Activated naive CD8-positive, alpha-beta T cell treated with anti-CD3 and anti-CD28 coated beads, Interleukin-2, amount 10 ng/mL, durations not matched to agents 7 days and 5 days (primary cell): ENCODE measurements around the gene GLUL. TPM values are rescaled to one million over a fixed set of nuclear protein-coding genes. Genes with fewer than 3 reads are reported as not detected.
"Not testable (repeated sequence)": the region's sequence is repeated elsewhere in the genome, so short reads cannot be mapped to it uniquely, and the experiment has no call there.

ENCODE experiments used
- ATAC-seq: fragments of 150-1000 bp; cut with Tn5 transposase; one replicate; pipeline ENCODE4 v1.10.0; 2021; ENCODE audit warnings: low read depth, moderate library complexity
- POLR2A ChIA-PET: fragments of 350-600 bp; sonication (Branson Sonifier 250); formaldehyde crosslinking; loops from one replicate; lab custom pipeline; 2021; ENCODE audit warnings: antibody characterized with exemption; lab: Charles Lee
- DNase-seq: peaks from one replicate; pipeline ENCODE4 v3.0.0; 2021
- H3K27ac Mint-ChIP-seq: one replicate; pipeline ENCODE4 v1.8.0; 2022; ENCODE audit warnings: mild to moderate bottlenecking, mixed read lengths
- H3K27me3 Mint-ChIP-seq: one replicate; pipeline ENCODE4 v1.8.0; 2022; ENCODE audit warnings: mild to moderate bottlenecking, moderate library complexity, mixed read lengths
- H3K36me3 Mint-ChIP-seq: one replicate; pipeline ENCODE4 v1.8.0; 2021; ENCODE audit warnings: mild to moderate bottlenecking, mixed read lengths
- H3K4me1 Mint-ChIP-seq: one replicate; pipeline ENCODE4 v1.8.0; 2021; ENCODE audit warnings: mixed read lengths
- H3K4me3 Mint-ChIP-seq: one replicate; pipeline ENCODE4 v1.8.0; 2022; ENCODE audit warnings: mild to moderate bottlenecking, moderate library complexity, mixed read lengths
- H3K9me3 Mint-ChIP-seq: one replicate; pipeline ENCODE4 v1.8.0; 2021; ENCODE audit warnings: mixed read lengths
- total RNA-seq, 2 experiments: library from RNA; stranded (reverse); gene quantifications; one replicate each; pipeline ENCODE4 v1.2.3, GENCODE V29; 2021

GLUL gene
- total RNA-seq, 2 experiments from 2014 or later: 65.8 to 72.8 TPM

DNA sequence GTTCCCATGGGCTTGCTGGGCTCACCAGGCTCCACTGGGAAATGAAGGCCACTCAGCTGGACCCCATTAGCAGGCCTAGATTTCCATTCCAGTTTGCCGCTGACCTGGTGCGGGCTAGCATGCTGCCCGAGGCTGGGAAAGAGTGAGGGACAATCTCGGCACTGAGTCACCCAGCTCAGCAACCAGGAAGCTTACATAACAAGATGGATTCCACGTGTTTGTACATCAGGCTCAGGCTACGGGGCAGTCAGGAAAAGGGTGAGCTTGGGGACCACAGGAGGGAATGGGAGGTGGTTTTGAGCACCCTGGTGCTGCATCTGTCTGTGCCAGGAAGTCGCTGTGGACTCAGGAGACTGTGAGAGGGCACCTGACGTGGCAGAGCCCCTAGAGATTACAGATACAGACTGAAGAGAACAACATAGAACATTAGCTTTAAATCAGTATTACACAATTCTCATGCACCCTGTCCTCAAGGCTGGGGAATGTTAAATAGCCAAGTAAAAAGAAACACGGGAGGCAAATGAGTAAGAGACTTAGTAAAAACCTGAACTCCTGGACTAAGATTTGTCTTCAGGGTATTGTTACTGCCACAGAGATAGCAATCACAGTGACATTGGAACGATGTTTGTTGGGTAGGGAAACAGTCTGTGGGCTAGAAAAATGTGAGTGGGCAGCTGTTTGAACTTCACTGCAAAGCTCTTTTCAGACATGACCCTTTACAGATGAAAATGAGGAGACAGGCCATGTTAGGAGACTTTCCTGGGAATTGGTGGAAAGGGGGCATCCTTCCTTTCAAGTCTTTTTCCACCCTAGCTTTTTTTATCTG is 51.1 kb downstream of the GLUL start:
- Mint-ChIP-seq H3K36me3 (no peaks in the 10 kb centered on the region), H3K27ac (no peak overlapping the region), H3K9me3 (no peaks in the 10 kb centered on the region), H3K4me3 (no peak overlapping the region), H3K4me1 (no peaks in the 10 kb centered on the region), H3K27me3 (peaks cover 5% of the 10 kb centered on the region)
- ATAC-seq (no peak), DNase-seq (no peak)
- POLR2A ChIA-PET: no interaction called here

DNA sequence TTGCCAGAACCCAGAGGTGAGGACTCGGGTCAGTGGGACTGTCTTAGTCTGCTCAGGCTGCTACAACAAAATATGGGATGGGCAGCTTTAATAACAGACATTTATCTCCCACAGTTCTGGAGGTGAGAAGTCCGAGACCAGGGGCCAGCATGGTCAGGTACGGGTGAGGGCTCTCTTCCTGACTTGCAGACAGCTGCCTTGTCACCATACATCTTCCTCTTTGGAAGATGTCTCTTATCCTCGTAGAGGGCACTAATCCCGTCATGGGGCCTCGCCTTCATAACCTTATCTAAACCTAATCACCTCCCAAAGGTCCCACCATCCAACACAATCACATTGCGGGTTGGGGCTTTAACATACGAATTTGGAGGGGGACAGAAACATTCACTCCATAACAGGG is 51.9 kb downstream of the GLUL start:
- Mint-ChIP-seq H3K9me3 (no peaks in the 10 kb centered on the region), H3K27me3 (peaks cover 7% of the 10 kb centered on the region), H3K36me3 (no peaks in the 10 kb centered on the region), H3K4me1 (peaks cover 2% of the 10 kb centered on the region), H3K27ac (no peak overlapping the region), H3K4me3 (no peak overlapping the region)
- no peak for DNase-seq
- ATAC-seq: no peak
- POLR2A ChIA-PET: no interaction called here

DNA sequence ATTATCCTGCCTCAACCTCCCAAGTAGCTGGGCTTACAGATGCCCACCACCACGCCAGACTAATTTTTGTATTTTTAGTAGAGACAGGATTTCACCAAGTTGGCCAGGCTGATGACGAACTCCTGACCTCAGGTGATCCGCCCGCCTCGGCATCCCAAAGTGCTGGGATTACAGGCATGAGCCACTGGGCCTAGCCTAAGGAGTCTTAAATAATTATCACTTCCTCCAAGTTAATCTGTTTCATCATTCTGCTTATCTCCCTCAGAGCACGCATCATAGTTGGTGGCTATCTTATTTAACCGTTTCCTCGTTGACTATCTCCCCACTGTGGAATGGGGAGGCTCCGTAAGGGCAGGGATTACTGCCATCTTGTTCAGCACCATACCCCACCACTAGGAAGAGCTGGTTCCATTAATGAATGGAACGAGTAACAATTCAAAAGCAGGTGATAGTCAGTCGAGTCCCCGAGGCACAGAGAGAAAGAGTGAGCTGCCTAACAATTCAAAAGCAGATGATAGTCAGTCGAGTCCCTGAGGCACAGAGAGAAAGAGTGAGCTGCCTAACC is 52.7 kb downstream of the GLUL start:
- ATAC-seq: no peak
- POLR2A ChIA-PET: no interaction called here
- no peak overlapping the region for H3K27ac Mint-ChIP-seq
- H3K9me3 Mint-ChIP-seq: no peaks in the 10 kb centered on the region
- H3K4me1 Mint-ChIP-seq: peaks cover 2% of the 10 kb centered on the region
- DNase-seq: no peak
- H3K27me3 Mint-ChIP-seq: peaks cover 10% of the 10 kb centered on the region
- no peaks in the 10 kb centered on the region for H3K36me3 Mint-ChIP-seq
- H3K4me3 Mint-ChIP-seq: no peak overlapping the region

DNA sequence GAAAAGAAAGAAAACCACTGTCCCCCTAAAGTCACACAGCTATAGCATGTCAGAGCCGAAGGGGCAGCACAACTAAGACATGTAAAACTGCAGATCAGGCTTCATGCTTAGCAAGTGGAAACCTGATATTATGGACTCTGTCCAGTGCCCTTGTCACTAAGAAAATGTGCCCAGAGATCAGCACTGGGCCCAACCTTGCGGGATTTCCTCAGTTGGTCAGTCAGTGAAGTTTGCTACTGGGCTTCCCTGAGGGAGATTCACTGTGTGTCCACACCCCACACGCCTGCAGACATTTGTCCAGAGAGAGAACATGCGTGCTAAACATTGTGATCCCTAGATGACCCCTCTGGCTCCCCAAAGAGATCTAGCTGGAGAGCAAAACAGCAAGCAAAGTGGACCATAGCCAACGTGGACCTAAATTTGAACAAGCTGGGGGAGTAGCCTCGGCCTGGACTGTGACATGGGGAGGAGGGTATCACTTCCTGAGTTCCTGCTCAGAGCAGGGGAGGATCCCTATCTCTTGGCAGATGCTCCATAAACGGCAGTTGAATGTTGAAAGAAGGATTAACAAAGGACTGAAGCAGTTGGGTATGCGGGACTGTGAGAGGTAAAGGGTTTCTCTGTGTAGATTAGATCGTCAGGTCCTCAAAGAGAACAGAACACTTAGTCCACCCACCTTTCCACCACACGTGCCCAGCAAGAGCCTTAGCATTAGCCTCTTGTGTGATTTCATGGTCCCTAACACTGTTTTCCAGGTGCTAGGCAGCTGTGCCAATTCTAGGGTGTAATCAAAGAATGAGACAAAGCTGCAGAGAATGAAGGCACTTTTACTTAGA is 53.6 kb downstream of the GLUL start:
- Mint-ChIP-seq H3K4me3 (no peak overlapping the region), H3K36me3 (no peaks in the 10 kb centered on the region), H3K9me3 (no peaks in the 10 kb centered on the region), H3K27ac (no peak overlapping the region), H3K27me3 (peaks cover 10% of the 10 kb centered on the region), H3K4me1 (peaks cover 2% of the 10 kb centered on the region)
- POLR2A ChIA-PET: no interaction called here
- no peak for DNase-seq
- no peak for ATAC-seq

DNA sequence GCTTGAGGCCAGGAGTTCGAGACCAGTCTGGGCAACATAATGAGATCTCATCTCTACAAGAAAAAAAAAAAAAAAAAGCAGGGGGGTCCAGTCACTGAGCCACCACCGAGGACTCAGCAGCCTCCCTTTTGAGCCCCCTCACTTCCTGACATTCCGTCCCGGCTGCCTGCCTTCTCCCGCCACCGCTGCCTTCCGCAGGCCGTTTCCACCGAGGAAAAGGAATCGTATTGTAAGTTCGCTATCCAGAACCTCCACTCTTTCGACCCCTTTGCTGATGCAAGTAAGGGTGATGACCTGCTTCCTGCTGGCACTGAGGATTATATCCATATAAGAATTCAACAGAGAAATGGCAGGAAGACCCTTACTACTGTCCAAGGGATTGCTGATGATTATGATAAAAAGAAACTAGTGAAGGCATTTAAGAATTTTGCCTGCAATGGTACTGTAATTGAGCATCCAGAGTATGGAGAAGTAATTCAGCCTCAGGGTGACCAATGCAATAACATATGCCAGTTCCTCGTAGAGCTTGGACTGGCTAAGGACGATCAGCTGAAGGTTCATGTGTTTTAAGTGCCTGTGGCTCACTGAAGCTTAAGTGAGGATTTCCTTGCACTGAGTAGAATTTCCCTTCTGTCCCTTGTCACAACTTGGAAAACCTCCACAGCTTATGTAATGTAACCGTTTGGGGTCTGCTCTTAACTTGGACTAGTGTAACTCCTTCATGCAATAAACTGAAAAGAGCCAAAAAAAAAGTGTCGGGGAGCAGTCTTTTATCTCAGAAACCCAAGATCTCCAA is 55.6 kb downstream of the GLUL start:
- no peak overlapping the region for H3K4me3 Mint-ChIP-seq
- no peak for ATAC-seq
- POLR2A ChIA-PET: no interaction called here
- peaks cover 2% of the 10 kb centered on the region for H3K4me1 Mint-ChIP-seq
- H3K36me3 Mint-ChIP-seq: no peaks in the 10 kb centered on the region
- DNase-seq: no peak
- no peak overlapping the region for H3K27ac Mint-ChIP-seq
- no peaks in the 10 kb centered on the region for H3K9me3 Mint-ChIP-seq
- peaks cover 10% of the 10 kb centered on the region for H3K27me3 Mint-ChIP-seq

DNA sequence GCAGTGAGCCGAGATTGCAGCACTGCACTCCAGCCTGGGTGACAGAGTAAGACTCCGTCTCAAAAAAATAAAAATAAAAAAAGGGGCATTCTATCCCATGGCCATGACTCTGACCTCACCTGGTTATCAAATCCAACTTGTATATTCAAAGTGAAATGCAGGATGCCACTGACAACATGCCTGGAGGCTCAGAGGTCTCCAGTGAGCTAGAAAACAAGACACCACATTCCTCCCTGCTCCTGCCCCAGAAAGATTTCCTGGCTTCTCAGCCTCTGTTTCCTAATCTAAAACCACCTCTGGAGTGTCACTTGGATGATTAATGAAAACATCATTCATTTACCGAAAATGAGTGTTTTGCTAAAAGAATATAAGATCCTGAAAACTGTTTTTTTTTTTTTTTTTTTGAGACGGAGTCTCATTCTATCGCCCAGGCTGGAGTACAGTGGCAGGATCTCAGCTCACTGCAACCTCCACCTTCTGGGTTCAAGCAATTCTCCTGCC is 58.5 kb downstream of the GLUL start:
- H3K27ac Mint-ChIP-seq, ATAC-seq, DNase-seq, POLR2A ChIA-PET, H3K36me3 Mint-ChIP-seq, H3K9me3 Mint-ChIP-seq, H3K4me1 Mint-ChIP-seq, H3K4me3 Mint-ChIP-seq: not testable (repeated sequence)
- peaks cover 10% of the 10 kb centered on the region for H3K27me3 Mint-ChIP-seq

DNA sequence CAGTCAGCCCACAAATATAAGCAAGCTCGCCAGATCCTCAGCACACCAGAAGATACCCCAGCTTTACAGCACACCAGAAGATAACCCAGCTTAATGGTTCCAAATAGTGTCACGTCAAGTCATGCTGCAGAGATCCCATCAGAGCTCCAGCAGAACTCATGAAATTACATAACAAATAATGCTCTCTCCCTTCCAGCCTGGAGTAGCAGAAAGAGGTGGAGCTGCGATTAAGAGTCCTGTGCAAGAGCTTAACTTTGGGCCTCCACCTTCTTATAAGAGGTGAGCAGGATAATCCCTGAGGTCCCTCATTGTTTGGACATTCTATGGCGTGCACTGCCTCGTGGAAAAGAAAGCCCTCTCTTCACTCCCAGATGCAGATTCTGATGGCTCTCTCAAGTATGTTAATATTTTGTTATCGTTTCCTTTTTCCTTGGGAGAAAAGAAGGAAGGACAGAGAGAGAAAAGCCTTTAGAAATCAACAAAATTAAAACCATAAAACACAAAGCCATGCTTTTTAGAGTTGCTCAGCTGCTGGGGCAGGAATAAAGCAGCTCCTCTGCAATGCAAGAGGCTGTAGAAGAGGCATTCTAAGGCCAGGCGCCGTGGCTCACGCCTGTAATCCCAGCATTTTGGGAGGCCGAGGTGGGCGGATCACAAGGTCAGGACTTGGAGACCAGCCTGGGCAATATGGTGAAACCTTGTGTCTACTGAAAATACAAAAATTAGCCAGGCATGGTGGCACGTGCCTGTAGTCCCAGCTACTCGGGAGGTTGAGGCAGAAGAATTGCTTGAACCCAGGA is 59.1 kb downstream of the GLUL start:
- H3K27ac Mint-ChIP-seq: no peak overlapping the region
- DNase-seq (no peak), ATAC-seq (no peak)
- H3K4me3 Mint-ChIP-seq: no peak overlapping the region
- POLR2A ChIA-PET: no interaction called here
- no peaks in the 10 kb centered on the region for H3K36me3 Mint-ChIP-seq
- no peaks in the 10 kb centered on the region for H3K9me3 Mint-ChIP-seq
- peaks cover 10% of the 10 kb centered on the region for H3K27me3 Mint-ChIP-seq
- H3K4me1 Mint-ChIP-seq: peaks cover 2% of the 10 kb centered on the region

Other genes with a start within 250 kb of the GLUL start
- not detected for gene TEDDM1, start 8.9 kb upstream of the GLUL start, total RNA-seq
- gene RGSL1, start 58.4 kb upstream of the GLUL start, total RNA-seq: not detected
- 10 to 100 TPM; 11.4 to 13.2 TPM for gene RNASEL, start 197.5 kb upstream of the GLUL start, total RNA-seq
- gene RGS16, start 212.6 kb upstream of the GLUL start, total RNA-seq: 1 to 10 TPM; 1.4 TPM